HG02885 (cell line): ENCODE data around the gene TUBA1B.
A peak's percentile ranks its signal among the peaks of the same experiment; 100 is the strongest.

ENCODE experiments used
- ATAC-seq: cut with Tn5 transposase; IDR thresholded peaks from one replicate; pipeline ENCODE4 v1.9.1; 2021; ENCODE audit warnings: mild to moderate bottlenecking; ENCODE audit not compliant: unreplicated experiment, poor library complexity

The TUBA1B gene

GRCh38 chr12:49091836-49092085 lies 39.4 kb downstream of the TUBA1B start:
- no peak for ATAC-seq

DNA sequence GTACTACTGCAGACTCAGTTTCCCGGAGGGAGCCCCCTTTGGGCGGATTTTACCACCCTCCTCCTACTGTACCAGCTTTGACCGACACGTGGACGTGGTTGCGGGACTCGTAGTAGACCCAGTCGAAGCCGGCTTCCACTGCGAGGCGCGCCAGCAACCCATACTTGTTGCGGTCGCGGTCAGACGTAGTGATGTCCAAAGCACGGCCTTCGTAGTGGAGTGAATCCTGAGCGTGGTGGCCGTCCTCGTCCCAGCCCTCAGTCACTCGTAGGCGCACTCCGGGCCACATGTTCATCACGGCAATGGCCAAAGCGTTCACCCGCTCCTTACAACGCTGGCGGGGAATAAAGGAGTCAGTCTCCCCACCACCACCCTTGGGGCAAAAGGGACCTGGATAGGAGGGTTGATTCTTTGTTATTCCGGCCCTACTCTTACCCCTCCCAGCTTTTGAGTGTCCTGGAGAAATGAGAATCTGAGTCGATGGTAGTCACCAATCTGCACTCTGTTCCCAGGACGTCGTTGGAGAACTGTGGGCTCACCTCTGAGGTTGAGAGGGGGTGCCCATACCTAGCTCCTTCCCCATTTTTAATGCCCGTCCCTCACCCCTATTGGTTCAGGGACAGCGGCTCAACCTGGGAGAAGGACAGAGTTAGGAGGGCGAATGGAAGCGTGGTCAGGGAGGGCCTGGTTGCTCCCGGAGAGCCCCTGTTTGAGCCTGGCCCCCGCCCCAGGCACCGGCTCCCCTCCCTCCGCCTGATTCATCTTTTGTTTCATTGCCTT lies 39.9 kb downstream of the TUBA1B start:
- ATAC-seq, result no peak

DNA sequence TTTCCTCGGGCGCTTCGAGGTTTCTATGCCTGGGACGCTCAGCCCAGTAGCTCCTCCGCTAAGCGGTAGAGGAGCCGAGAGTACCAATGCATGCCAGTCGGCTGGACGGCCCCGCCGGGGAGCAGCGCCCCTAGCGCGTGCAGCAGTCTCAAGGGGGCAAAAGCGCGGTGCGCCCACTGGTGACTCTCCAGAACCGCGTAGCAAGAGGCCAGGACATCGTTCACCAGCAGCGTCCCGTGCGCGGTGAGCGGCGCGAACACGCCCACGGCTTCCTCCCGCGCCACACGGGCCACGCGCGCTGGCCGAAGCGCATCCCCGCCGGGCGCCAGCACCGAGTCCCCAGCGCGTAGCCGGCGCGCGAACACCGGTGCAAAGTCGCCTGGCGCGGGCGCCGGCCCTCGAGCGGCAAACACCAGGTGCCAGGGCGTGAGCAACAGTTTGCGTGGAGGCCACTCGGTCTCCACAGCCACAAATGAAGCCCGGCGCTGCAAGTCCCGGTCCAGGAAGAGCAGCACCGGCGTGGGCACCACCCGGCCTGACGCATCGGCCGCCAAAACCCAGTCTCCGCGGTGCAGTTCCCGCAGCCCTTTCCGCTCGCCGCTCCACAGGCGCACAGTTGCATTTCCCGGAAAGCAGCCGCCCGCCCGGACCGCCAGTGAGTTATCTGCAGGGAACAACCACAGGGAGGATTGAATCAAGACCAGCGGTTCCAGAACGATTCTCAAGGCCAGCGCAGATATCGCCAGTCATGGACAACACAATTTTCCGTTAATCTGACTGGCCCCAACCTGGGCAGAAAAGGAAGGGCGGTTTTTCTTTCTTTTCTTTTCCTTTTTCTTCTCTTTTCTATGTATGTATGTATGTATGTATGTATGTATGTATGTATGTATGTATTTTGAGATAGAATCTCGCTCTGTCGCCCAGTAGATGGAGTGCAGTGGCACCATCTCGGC lies 41.1 kb downstream of the TUBA1B start:
- no peak for ATAC-seq

DNA sequence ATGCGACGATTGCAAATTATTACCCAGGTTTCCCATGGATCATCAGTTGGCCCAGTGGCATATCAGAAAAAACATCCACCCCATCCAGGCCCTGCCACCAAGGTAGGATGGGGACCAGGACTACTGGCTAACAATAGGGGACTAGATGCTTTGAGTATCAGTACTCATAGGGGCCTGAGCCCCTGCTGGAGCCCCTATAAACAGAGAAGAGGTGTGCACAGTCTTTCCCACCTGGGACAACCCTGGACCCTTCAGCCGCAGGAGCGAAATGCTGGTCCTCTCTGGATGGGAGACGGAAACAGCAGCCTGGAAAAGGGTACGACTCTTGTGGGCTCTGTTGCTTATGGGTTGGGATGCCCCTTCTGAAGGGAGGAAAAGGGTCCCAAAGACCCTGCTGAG lies 42.3 kb downstream of the TUBA1B start:
- no peak for ATAC-seq

DNA sequence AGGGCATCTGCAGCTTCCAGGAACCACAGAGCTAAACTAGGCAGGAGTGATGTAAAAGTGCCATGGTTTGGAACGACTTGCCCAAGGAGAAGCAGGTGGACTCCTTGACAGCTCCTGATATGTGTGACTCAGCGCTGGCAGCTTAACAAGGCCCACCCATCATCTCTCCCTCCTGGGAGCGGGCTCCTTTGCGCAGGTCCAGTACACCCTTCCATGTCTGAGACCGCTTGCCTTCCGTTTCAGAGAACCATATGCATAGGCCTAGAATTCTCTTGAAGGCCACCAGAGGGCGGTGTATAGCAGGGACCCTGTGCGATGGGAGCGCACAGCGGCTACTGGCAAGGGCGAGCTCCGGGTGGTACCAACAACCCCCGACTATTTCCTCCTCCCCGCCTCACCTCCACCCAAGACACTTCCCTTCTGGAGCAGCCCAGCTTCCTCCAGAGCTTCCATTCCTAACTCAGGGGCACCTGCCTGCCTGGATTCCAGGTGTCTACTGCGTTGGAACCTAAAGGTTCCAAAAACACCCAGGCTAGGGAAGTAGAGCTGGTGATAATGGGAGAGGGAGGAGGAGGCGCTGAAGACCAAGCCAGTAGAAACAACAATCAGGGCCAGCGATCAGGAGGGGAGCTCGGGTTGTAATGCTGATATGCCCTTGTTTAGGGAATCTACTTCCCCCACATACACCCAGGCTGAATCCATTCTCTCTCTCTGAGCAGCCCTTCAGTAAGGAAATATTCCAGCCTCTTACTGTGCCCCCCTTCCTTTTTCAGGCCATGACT lies 42.9 kb downstream of the TUBA1B start:
- peak; percentile 89 for ATAC-seq

GRCh38 chr12:49086116-49086515 lies 45.1 kb downstream of the TUBA1B start:
- ATAC-seq, result no peak

- ATAC-seq, result no peak
Observed at GRCh38 chr12:49084438-49084837, 46.8 kb downstream of the TUBA1B start.

GRCh38 chr12:49079793-49080192 lies 51.4 kb downstream of the TUBA1B start:
- no peak for ATAC-seq
